HTR-8/SVneo (cell line): ENCODE measurements around the gene GLYATL1B.

Source experiments
- DNase-seq: peaks from one replicate; pipeline ENCODE4 v3.0.0; 2011; ENCODE audit warnings: low spot score, mixed read lengths; ENCODE audit not compliant: insufficient read length
- FAIRE-seq: peaks from 2 replicates; lab custom pipeline; 2011; peaks lifted over from hg19 to GRCh38; lab: Jason Lieb, UNC

The GLYATL1B gene

DNA sequence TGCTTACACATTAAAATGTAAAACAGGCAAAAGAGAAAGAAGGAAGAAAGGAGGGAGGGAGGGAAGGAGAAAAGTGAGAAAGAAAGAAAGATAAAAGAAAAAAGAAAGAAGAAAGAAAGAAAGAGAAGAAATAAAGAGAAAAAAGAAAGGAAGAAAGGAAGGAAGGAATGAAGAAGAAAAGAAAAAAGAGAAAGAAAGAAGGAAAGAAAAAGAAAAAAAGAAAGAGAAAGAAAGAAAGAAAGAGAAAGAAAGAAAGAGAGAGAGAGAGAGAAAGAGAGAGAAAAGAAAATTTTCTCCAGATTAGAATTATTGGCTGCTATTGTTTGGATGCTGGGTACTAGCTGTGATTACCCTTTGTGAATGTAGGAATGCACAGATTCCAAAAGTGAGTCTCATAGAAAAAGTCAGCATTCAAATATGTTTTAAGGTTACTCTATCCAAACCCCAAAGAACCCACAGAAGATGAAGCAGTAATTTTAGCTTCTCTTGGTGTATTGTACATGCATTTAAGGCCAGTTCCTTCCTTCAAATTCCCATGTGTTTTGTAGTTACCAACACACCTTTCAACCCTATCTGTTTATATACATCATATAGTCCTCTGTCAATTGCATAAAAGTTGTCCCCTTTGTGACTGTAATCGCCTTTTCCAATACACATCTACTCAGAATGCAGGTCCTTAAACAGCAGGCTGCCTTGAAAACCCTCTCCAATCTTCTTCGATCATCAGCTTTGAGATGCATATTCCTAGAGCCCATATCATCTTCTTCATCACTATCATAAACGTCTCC is 55.8 kb downstream of the GLYATL1B start:
- FAIRE-seq (no peak), DNase-seq (peak; percentile 15)

DNA sequence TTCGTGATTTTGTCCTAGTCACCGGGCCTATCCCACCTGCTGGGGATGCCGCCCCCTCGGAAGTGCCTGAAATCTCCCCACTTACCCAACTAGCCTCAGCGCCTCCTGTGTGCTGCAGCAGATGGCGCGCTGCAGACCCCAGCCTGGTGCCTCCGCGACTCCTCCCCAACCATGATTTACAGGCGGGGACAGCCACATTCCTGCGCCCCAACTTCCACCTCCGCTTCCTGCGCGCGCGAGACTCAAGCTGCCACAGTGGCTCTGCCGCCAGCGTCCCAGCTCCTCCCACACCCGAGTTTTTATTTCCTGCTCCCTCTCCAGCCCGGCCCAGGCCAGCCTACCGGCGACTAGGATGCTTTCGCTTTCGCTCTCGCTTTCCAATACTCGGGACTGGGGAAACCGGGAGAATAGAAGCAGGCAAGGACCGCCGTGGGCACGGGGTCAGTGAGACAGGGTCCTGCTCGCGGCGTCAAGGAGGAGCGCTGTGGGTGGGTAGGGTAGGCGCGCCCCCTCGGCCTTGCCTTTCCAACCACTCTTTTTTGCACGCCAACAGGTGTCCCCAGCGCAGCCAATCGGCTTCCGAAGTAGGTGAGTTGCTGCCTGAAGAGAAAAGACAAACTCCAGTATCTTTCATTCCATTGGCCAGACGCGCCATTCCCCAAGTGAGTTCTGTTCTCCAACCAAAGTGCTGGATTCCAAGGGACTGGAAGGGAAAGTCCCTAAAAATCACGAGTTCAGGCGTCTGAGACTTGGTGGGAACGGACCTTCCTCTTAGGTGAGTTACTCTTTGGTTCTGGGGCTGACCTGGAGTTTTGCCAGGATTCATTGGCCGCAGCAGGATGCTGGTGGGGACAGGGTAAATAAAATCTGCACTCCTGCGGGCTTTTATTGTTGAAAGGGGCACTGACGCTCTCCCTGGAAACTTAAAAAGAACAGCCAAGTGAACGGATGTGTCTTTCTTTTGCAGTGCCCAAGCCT is 56.7 kb downstream of the GLYATL1B start, which contains the start of gene FAM111A:
Gene FAM111A (plus strand): TSS at position 327 of the 978 bp plus-strand sequence. CDS start 6,017 bp downstream, outside the sequence.
- DNase-seq: peak; percentile 90
- FAIRE-seq: peak; percentile 96

DNA sequence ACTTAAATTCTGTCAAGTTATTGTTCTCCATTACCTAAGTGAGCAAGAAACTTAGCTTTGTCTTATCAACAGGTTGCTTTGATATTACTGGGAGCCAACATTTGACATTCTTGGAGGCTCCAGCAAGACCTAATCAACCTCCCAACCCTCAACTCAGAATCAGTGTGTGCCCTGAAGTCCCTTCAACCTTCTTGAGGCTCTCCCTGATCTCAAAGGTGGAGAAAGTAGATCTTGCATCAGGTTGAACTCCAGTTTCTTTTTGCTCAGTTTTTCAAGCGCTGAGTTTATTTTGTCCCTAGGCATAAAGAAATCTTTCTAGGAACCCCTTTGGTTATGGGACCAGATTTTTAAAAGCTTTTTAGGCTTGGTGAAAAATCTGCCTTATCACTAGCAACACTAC is 58.0 kb downstream of the GLYATL1B start:
- DNase-seq: no peak

More for the DNA sequence above, 58.0 kb downstream of the GLYATL1B start:
- FAIRE-seq: no peak
